ENCODE data around the gene PRRG4. TPM values are rescaled to one million over a fixed set of nuclear protein-coding genes. Genes with fewer than 3 reads are reported as not detected.

PRRG4 gene
- total and polyA plus RNA-seq, 10 donors, result 0.65 to 6.7 (median 3.7) TPM

DNA sequence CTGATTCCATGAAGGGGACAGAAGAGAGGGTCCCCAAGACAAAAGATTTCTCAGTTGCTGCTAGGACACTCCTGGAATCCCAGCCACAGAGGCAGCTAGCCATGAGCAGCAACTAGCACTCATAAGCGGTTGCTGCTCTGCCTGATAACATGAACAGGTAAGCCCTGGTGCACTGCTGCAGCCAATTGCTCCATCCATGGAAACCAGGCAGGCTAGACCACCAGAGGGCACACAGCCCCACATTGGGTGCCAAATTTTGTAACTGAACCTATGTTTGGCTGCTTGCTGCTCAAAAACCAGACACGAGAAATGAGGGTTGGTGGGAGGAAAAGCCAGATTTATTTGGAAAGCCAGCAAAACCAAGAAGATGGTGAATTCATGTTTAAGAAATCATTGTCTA, 40.9 kb downstream of the PRRG4 start:
- no peaks in the 10 kb centered on the region for H3K36me3 ChIP-seq
- no peak for DNase-seq
- H3K9me3 ChIP-seq, result peaks cover 0 to 15% (median 3%) of the 10 kb centered on the region in 8 donors
- 55 to 68% (median 61%) methylated on average over 2 of the region's 2 CpGs for WGBS, 5 donors
- no peaks in the 10 kb centered on the region for H3K4me1 ChIP-seq
- no peak overlapping the region for H3K27ac ChIP-seq
- intact Hi-C loops (cut with DNase I; ENCODE audit: low total_unique reads), result no loop called here
- peaks cover 0 to 3% (median 0%) of the 10 kb centered on the region in 7 donors for H3K27me3 ChIP-seq (replicated peaks in 1 of 7)
- TF ChIP-seq, protein P1, sequence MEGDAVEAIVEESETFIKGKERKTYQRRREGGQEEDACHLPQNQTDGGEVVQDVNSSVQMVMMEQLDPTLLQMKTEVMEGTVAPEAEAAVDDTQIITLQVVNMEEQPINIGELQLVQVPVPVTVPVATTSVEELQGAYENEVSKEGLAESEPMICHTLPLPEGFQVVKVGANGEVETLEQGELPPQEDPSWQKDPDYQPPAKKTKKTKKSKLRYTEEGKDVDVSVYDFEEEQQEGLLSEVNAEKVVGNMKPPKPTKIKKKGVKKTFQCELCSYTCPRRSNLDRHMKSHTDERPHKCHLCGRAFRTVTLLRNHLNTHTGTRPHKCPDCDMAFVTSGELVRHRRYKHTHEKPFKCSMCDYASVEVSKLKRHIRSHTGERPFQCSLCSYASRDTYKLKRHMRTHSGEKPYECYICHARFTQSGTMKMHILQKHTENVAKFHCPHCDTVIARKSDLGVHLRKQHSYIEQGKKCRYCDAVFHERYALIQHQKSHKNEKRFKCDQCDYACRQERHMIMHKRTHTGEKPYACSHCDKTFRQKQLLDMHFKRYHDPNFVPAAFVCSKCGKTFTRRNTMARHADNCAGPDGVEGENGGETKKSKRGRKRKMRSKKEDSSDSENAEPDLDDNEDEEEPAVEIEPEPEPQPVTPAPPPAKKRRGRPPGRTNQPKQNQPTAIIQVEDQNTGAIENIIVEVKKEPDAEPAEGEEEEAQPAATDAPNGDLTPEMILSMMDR (IDR thresholded peaks at IDR 0.05 in 8 of 11, conservative IDR thresholded peaks at IDR 0.05 in 3 of 11), result peak in 5 of 11 experiments; percentile 16 to 35 (median 24)
- no peak for TF ChIP-seq POLR2AphosphoS5 (IDR thresholded peaks at IDR 0.05)
- no peak overlapping the region for H3K4me3 ChIP-seq

DNA sequence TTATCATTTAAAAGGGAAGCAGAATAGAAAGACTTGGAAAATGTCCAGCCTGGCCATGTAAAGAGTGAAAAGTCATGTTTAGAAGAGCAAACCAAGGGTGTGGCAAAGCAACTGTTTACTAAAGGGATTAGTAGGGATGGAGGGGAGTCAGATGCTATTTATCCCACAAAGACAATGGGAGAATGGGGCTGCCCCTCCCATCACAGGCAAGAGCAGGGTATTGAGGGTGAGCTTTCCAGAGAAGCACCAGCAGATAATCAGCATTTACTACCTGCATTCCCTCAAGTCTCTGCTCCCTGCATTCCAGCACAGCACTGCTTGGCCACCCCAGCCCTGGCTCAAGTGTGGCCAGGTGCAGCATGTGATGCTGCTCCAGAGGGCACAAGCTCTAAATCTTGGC, 44.4 kb downstream of the PRRG4 start:
- no peak for TF ChIP-seq POLR2A (IDR thresholded peaks at IDR 0.05)
- TF ChIP-seq POLR2AphosphoS5 (IDR thresholded peaks at IDR 0.05), result no peak
- TF ChIP-seq, protein P1 (IDR thresholded peaks at IDR 0.05 in 8 of 11, conservative IDR thresholded peaks at IDR 0.05 in 3 of 11), result no peak
- no peak for DNase-seq
- peaks cover 0 to 5% (median 0%) of the 10 kb centered on the region in 8 donors for H3K9me3 ChIP-seq
- peaks cover 0 to 3% (median 0%) of the 10 kb centered on the region in 7 donors for H3K27me3 ChIP-seq (replicated peaks in 1 of 7)
- no peaks in the 10 kb centered on the region for H3K36me3 ChIP-seq
- H3K27ac ChIP-seq, result no peak overlapping the region
- intact Hi-C loops (cut with DNase I; ENCODE audit: low total_unique reads), result no loop called here
- no peaks in the 10 kb centered on the region for H3K4me1 ChIP-seq
- H3K4me3 ChIP-seq, result no peak overlapping the region

DNA sequence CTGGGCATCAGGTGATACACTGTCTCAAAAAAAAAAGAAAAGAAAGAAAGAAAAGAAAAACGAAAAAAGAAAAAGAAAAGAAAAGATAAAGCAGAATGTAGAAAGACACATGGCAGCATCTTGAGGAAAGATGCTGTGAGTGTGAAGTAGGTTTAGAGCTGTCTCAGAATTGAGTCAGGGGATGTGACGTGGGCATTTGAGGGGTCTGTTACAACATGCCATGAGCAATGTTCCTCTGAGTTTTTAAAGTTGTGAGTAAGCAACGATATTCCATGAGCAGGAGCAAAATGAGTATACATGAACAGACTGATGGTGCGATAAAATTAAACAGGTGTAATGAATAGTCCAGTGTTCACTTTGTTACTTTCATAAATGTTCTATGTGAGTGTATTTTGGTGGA, 51.6 kb downstream of the PRRG4 start:
- no peaks in the 10 kb centered on the region for H3K27me3 ChIP-seq (replicated peaks in 1 of 7)
- 56 to 80% (median 69%) methylated on average over 4 of the region's 4 CpGs for WGBS, 5 donors
- no peak overlapping the region for H3K4me3 ChIP-seq
- DNase-seq, result no peak
- no peaks in the 10 kb centered on the region for H3K36me3 ChIP-seq
- intact Hi-C loops (cut with DNase I; ENCODE audit: low total_unique reads), result no loop called here
- TF ChIP-seq POLR2A (IDR thresholded peaks at IDR 0.05), result no peak
- H3K9me3 ChIP-seq, result no peaks in the 10 kb centered on the region
- H3K4me1 ChIP-seq, result no peaks in the 10 kb centered on the region
- no peak overlapping the region for H3K27ac ChIP-seq

DNA sequence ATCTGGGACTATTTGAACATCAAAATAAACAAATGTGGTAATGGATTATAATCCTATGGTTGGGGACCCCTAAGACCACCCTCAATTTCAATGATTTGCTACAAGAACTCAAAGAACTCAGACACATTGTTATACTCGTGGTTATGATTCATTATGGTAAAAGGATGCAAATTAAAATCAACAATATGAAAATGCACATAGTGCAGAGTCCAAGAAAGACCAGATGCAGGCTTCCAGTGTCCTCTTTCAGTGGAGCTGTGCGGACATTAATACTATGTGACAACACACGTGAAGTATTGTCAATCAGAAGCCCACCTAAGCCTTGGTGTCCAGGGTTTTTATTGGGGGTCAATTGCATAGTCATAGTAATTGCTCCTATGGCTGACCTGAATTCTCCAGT, 53.7 kb downstream of the PRRG4 start:
- WGBS, 5 donors, result 64 to 93% (median 76%) methylated on average over 3 of the region's 3 CpGs
- no peak for DNase-seq
- Histone ChIP-seq H3K9me3 (peaks cover 0 to 5% (median 0%) of the 10 kb centered on the region in 8 donors), H3K4me1 (no peaks in the 10 kb centered on the region), H3K36me3 (no peaks in the 10 kb centered on the region), H3K27me3 (replicated peaks in 1 of 7) (no peaks in the 10 kb centered on the region), H3K27ac (no peak overlapping the region), H3K4me3 (no peak overlapping the region)
- intact Hi-C loops (cut with DNase I; ENCODE audit: low total_unique reads), result no loop called here
- TF ChIP-seq POLR2A (IDR thresholded peaks at IDR 0.05) (no peak), POLR2AphosphoS5 (IDR thresholded peaks at IDR 0.05) (no peak)
- TF ChIP-seq, protein P1 (IDR thresholded peaks at IDR 0.05 in 8 of 11, conservative IDR thresholded peaks at IDR 0.05 in 3 of 11), result no peak

DNA sequence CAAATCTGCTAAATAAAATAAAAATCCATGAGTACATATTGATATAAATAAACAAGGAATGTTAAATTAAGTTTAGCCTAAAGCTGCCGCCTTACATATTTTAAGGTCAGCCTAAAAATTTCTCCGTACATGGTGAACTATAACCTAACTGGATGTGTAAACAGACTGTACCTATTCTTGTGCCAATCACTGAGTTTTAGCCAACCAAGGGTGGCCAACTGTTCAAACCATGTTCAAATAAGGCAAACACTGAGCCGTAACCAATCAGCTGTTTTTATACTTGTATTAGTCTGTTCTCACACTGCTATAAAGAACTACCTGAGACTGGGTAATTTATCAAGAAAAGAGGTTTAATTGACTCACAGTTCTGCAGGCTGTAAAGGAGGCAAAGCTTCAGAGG, 54.3 kb downstream of the PRRG4 start:
- TF ChIP-seq POLR2AphosphoS5 (IDR thresholded peaks at IDR 0.05), result no peak
- no peak for TF ChIP-seq POLR2A (IDR thresholded peaks at IDR 0.05)
- TF ChIP-seq, protein P1 (IDR thresholded peaks at IDR 0.05 in 8 of 11, conservative IDR thresholded peaks at IDR 0.05 in 3 of 11), result no peak
- no peaks in the 10 kb centered on the region for H3K4me1 ChIP-seq
- H3K27me3 ChIP-seq (replicated peaks in 1 of 7), result no peaks in the 10 kb centered on the region
- 81 to 98% (median 91%) methylated on average over 3 of the region's 3 CpGs for whole genome bisulfite sequencing, 5 donors
- peaks cover 0 to 5% (median 0%) of the 10 kb centered on the region in 8 donors for H3K9me3 ChIP-seq
- intact Hi-C loops (cut with DNase I; ENCODE audit: low total_unique reads), result no loop called here
- no peak overlapping the region for H3K27ac ChIP-seq
- H3K4me3 ChIP-seq, result no peak overlapping the region
- DNase-seq, result no peak
- H3K36me3 ChIP-seq, result no peaks in the 10 kb centered on the region

Data from spleen (tissue), 11 donors.